Activated T-helper 2 cell treated with anti-CD3 and anti-CD28 coated beads, Interferon-gamma antibody, Interleukin-2, Interleukin-4, amounts not matched to agents 10 μg/mL and 5 μg/mL and 100 μg/mL, durations not matched to agents 14 hours and 24 hours and 36 hours (primary cell): ENCODE measurements around the gene RANBP3. TPM values are rescaled to one million over a fixed set of nuclear protein-coding genes. Genes with fewer than 3 reads are reported as not detected.
A peak's percentile ranks its signal among the peaks of the same experiment; 100 is the strongest.

Source experiments
- DNase-seq: peaks from one replicate; pipeline ENCODE4 v3.0.0; 2021; ENCODE audit warnings: low spot score
- H3K27ac Mint-ChIP-seq: one replicate; pipeline ENCODE4 v1.8.0; 2021; ENCODE audit warnings: mixed read lengths
- H3K27me3 Mint-ChIP-seq: one replicate; pipeline ENCODE4 v1.8.0; 2021; ENCODE audit warnings: low read depth, mixed read lengths
- H3K36me3 Mint-ChIP-seq: one replicate; pipeline ENCODE4 v1.8.0; 2021; ENCODE audit warnings: low read depth, mixed read lengths
- H3K4me1 Mint-ChIP-seq: one replicate; pipeline ENCODE4 v1.8.0; 2021; ENCODE audit warnings: low read depth, mixed read lengths
- H3K4me3 Mint-ChIP-seq: one replicate; pipeline ENCODE4 v1.8.0; 2021; ENCODE audit warnings: low read depth, mild to moderate bottlenecking, moderate library complexity, mixed read lengths
- H3K9me3 Mint-ChIP-seq: one replicate; pipeline ENCODE4 v1.8.0; 2021; ENCODE audit warnings: mixed read lengths
- intact Hi-C: fragments of 100-400 bp; cut with micrococcal nuclease; formaldehyde crosslinking; loops from one replicate; pipeline ENCODE4 v1.15.1; 2023
- total RNA-seq: library from RNA; stranded (reverse); gene quantifications from 2 replicates; pipeline ENCODE4 v1.2.3, GENCODE V29; 2022

The RANBP3 gene
- total RNA-seq, 1 donor from 2014 or later: 98.2 TPM

- intact Hi-C loops: no loop called here
- no peak overlapping the region for H3K4me3 Mint-ChIP-seq
- no peaks in the 10 kb centered on the region for H3K27me3 Mint-ChIP-seq
- no peaks in the 10 kb centered on the region for H3K9me3 Mint-ChIP-seq
- DNase-seq: no peak
- peak overlapping the region; percentile 55 for H3K27ac Mint-ChIP-seq
- peaks cover 31% of the 10 kb centered on the region for H3K36me3 Mint-ChIP-seq
- peaks cover 49% of the 10 kb centered on the region for H3K4me1 Mint-ChIP-seq
These were observed 21.6 kb downstream of the RANBP3 start for GRCh38 chr19:5956323-5956722.

- H3K4me3 Mint-ChIP-seq: no peak overlapping the region
- H3K36me3 Mint-ChIP-seq: peaks cover 38% of the 10 kb centered on the region
- DNase-seq: no peak
- H3K27ac Mint-ChIP-seq: no peak overlapping the region
- H3K4me1 Mint-ChIP-seq: peaks cover 56% of the 10 kb centered on the region
- no peaks in the 10 kb centered on the region for H3K9me3 Mint-ChIP-seq
- intact Hi-C loops: no loop called here
- no peaks in the 10 kb centered on the region for H3K27me3 Mint-ChIP-seq
These were observed 22.4 kb downstream of the RANBP3 start for GRCh38 chr19:5955636-5955935.

GRCh38 chr19:5954293-5954692, 23.6 kb downstream of the RANBP3 start:
- H3K4me1 Mint-ChIP-seq: peaks cover 63% of the 10 kb centered on the region
- H3K4me3 Mint-ChIP-seq: peak overlapping the region; percentile 76
- peak overlapping the region; percentile 94 for H3K27ac Mint-ChIP-seq
- no peaks in the 10 kb centered on the region for H3K27me3 Mint-ChIP-seq
- H3K36me3 Mint-ChIP-seq: peaks cover 50% of the 10 kb centered on the region
- DNase-seq: no peak
- intact Hi-C loops: loop anchor here (1.0 kb wide), 1 partner anchor 8 kb away; no protein-coding TSS in a partner anchor
- no peaks in the 10 kb centered on the region for H3K9me3 Mint-ChIP-seq

- intact Hi-C loops: loop anchor here (1.0 to 2.0 kb wide), 2 partner anchors 9 to 49 kb away; partner anchors contain the start of gene VMAC
- DNase-seq: peak; percentile 23
- H3K4me1 Mint-ChIP-seq: peaks cover 66% of the 10 kb centered on the region
- H3K4me3 Mint-ChIP-seq: peak overlapping the region; percentile 76
- H3K27me3 Mint-ChIP-seq: no peaks in the 10 kb centered on the region
- peaks cover 54% of the 10 kb centered on the region for H3K36me3 Mint-ChIP-seq
- no peaks in the 10 kb centered on the region for H3K9me3 Mint-ChIP-seq
- peak overlapping the region; percentile 94 for H3K27ac Mint-ChIP-seq
These were observed 24.2 kb downstream of the RANBP3 start for GRCh38 chr19:5953680-5954213.

- intact Hi-C loops: loop anchor here (2.0 kb wide), 1 partner anchor 48 kb away; the partner anchor contains the start of gene VMAC
- H3K27me3 Mint-ChIP-seq: no peaks in the 10 kb centered on the region
- peak overlapping the region; percentile 76 for H3K4me3 Mint-ChIP-seq
- H3K27ac Mint-ChIP-seq: peak overlapping the region; percentile 94
- peaks cover 71% of the 10 kb centered on the region for H3K4me1 Mint-ChIP-seq
- peaks cover 57% of the 10 kb centered on the region for H3K36me3 Mint-ChIP-seq
- no peaks in the 10 kb centered on the region for H3K9me3 Mint-ChIP-seq
- no peak for DNase-seq
These were observed 24.8 kb downstream of the RANBP3 start for GRCh38 chr19:5953030-5953589.

- Mint-ChIP-seq H3K36me3 (peaks cover 59% of the 10 kb centered on the region), H3K4me3 (no peak overlapping the region), H3K27me3 (no peaks in the 10 kb centered on the region), H3K9me3 (no peaks in the 10 kb centered on the region), H3K4me1 (peaks cover 73% of the 10 kb centered on the region), H3K27ac (peak overlapping the region; percentile 94)
- no peak for DNase-seq
- intact Hi-C loops: loop anchor here (2.0 kb wide), 1 partner anchor 48 kb away; the partner anchor contains the start of gene VMAC
These were observed 25.5 kb downstream of the RANBP3 start for GRCh38 chr19:5952193-5953029.

- no peak overlapping the region for H3K4me3 Mint-ChIP-seq
- peak overlapping the region; percentile 85 for H3K27ac Mint-ChIP-seq
- peaks cover 62% of the 10 kb centered on the region for H3K36me3 Mint-ChIP-seq
- H3K4me1 Mint-ChIP-seq: peaks cover 70% of the 10 kb centered on the region
- no peaks in the 10 kb centered on the region for H3K27me3 Mint-ChIP-seq
- intact Hi-C loops: no loop called here
- DNase-seq: no peak
- no peaks in the 10 kb centered on the region for H3K9me3 Mint-ChIP-seq
These were observed 26.5 kb downstream of the RANBP3 start for GRCh38 chr19:5951338-5951861.

GRCh38 chr19:5950741-5951140, 27.2 kb downstream of the RANBP3 start:
- peaks cover 66% of the 10 kb centered on the region for H3K4me1 Mint-ChIP-seq
- H3K27me3 Mint-ChIP-seq: no peaks in the 10 kb centered on the region
- no peak overlapping the region for H3K4me3 Mint-ChIP-seq
- no peaks in the 10 kb centered on the region for H3K9me3 Mint-ChIP-seq
- no peak for DNase-seq
- intact Hi-C loops: no loop called here
- H3K27ac Mint-ChIP-seq: peak overlapping the region; percentile 85
- peaks cover 62% of the 10 kb centered on the region for H3K36me3 Mint-ChIP-seq

- intact Hi-C loops: no loop called here
- Mint-ChIP-seq H3K4me3 (peak overlapping the region; percentile 57), H3K9me3 (no peaks in the 10 kb centered on the region), H3K27ac (peak overlapping the region; percentile 85), H3K4me1 (peaks cover 68% of the 10 kb centered on the region), H3K27me3 (no peaks in the 10 kb centered on the region), H3K36me3 (peaks cover 64% of the 10 kb centered on the region)
- DNase-seq: no peak
These were observed 28.1 kb downstream of the RANBP3 start for GRCh38 chr19:5949792-5950305.

- Mint-ChIP-seq H3K4me1 (peaks cover 62% of the 10 kb centered on the region), H3K9me3 (no peaks in the 10 kb centered on the region), H3K4me3 (peak overlapping the region; percentile 40), H3K27me3 (no peaks in the 10 kb centered on the region), H3K36me3 (peaks cover 61% of the 10 kb centered on the region), H3K27ac (peak overlapping the region; percentile 85)
- no peak for DNase-seq
- intact Hi-C loops: no loop called here
These were observed 29.0 kb downstream of the RANBP3 start for GRCh38 chr19:5948752-5949564.

- H3K27ac Mint-ChIP-seq: peak overlapping the region; percentile 44
- H3K4me3 Mint-ChIP-seq: no peak overlapping the region
- peaks cover 48% of the 10 kb centered on the region for H3K4me1 Mint-ChIP-seq
- no peaks in the 10 kb centered on the region for H3K9me3 Mint-ChIP-seq
- intact Hi-C loops: no loop called here
- peaks cover 53% of the 10 kb centered on the region for H3K36me3 Mint-ChIP-seq
- DNase-seq: no peak
- no peaks in the 10 kb centered on the region for H3K27me3 Mint-ChIP-seq
These were observed 30.5 kb downstream of the RANBP3 start for GRCh38 chr19:5947435-5947834.

GRCh38 chr19:5943623-5944022, 34.3 kb downstream of the RANBP3 start:
- H3K4me1 Mint-ChIP-seq: peaks cover 13% of the 10 kb centered on the region
- intact Hi-C loops: no loop called here
- H3K4me3 Mint-ChIP-seq: no peak overlapping the region
- DNase-seq: no peak
- H3K36me3 Mint-ChIP-seq: peaks cover 28% of the 10 kb centered on the region
- H3K9me3 Mint-ChIP-seq: no peaks in the 10 kb centered on the region
- H3K27me3 Mint-ChIP-seq: no peaks in the 10 kb centered on the region
- H3K27ac Mint-ChIP-seq: peak overlapping the region; percentile 22
